Keratinocyte (primary cell): ENCODE measurements around the gene ZFAND6. TPM values are rescaled to one million over a fixed set of nuclear protein-coding genes. Genes with fewer than 3 reads are reported as not detected.

Source experiments
- DNase-seq: peaks from one replicate; pipeline ENCODE4 v3.0.0-alpha.2; 2011; ENCODE audit warnings: low read depth, missing footprints, low spot score
- FAIRE-seq: peaks from 2 replicates; lab custom pipeline; 2011; peaks lifted over from hg19 to GRCh38; lab: Jason Lieb, UNC
- H2AFZ ChIP-seq: 2 replicates; pipeline ENCODE4 v1.6.0; 2012; ENCODE audit warnings: low read length, control low read depth, inconsistent platforms; ENCODE audit not compliant: control insufficient read depth
- H3K27ac ChIP-seq: 2 replicates; pipeline ENCODE4 v1.5.1; 2011; ENCODE audit warnings: low read length; ENCODE audit not compliant: control insufficient read depth, insufficient read depth
- H3K27me3 ChIP-seq: 3 replicates; pipeline ENCODE4 v1.6.0; 2011; ENCODE audit warnings: low read length; ENCODE audit not compliant: control insufficient read depth, insufficient read depth; ENCODE audit errors: extremely low read depth
- H3K36me3 ChIP-seq, 2 experiments: 2 replicates in 1 of 2; 3 replicates in 1 of 2; pipeline ENCODE4 v1.5.1; 2011; ENCODE audit warnings: low read length in 2 of 2, mild to moderate bottlenecking in 1 of 2; ENCODE audit not compliant: control insufficient read depth in 2 of 2, insufficient read depth in 2 of 2; ENCODE audit errors: extremely low read depth in 1 of 2
- H3K4me1 ChIP-seq: 3 replicates; pipeline ENCODE4 v1.5.1; 2011; ENCODE audit warnings: low read length; ENCODE audit not compliant: control insufficient read depth, insufficient read depth; ENCODE audit errors: extremely low read depth
- H3K4me2 ChIP-seq: 3 replicates; pipeline ENCODE4 v1.6.0; 2011; ENCODE audit warnings: low read depth, low read length; ENCODE audit not compliant: control insufficient read depth, insufficient read depth; ENCODE audit errors: extremely low read depth
- H3K4me3 ChIP-seq, 3 experiments: fragments of 200-600 bp in 1 of 3; sonication (generic) in 1 of 3; 2 replicates in 2 of 3; 3 replicates in 1 of 3; pipeline ENCODE4 v1.5.1; 2011 to 2016; ENCODE audit warnings: low read length in 3 of 3, mild to moderate bottlenecking in 3 of 3, control low read depth in 2 of 3, inconsistent platforms in 1 of 3, low read depth in 1 of 3, mixed read lengths in 1 of 3, mixed run types in 1 of 3, moderate library complexity in 1 of 3; ENCODE audit not compliant: control insufficient read depth in 2 of 3, insufficient read depth in 2 of 3; ENCODE audit errors: extremely low read depth in 1 of 3
- H3K79me2 ChIP-seq: 2 replicates; pipeline ENCODE4 v1.6.0; 2012; ENCODE audit warnings: low read length; ENCODE audit not compliant: control insufficient read depth, insufficient read depth
- H3K9ac ChIP-seq: 3 replicates; pipeline ENCODE4 v1.6.0; 2011; ENCODE audit warnings: low read length; ENCODE audit not compliant: control insufficient read depth, insufficient read depth; ENCODE audit errors: extremely low read depth
- H3K9me1 ChIP-seq: 3 replicates; pipeline ENCODE4 v1.6.0; 2011; ENCODE audit warnings: low read length; ENCODE audit not compliant: control insufficient read depth, insufficient read depth; ENCODE audit errors: extremely low read depth
- H3K9me3 ChIP-seq: 2 replicates; pipeline ENCODE4 v1.5.1; 2012; ENCODE audit warnings: low read depth, low read length; ENCODE audit not compliant: control insufficient read depth
- H4K20me1 ChIP-seq: 3 replicates; pipeline ENCODE4 v1.6.0; 2011; ENCODE audit warnings: low read length; ENCODE audit not compliant: control insufficient read depth, insufficient read depth; ENCODE audit errors: extremely low read depth
- CTCF ChIP-seq, 3 experiments: IDR thresholded peaks in 1 of 3; conservative IDR thresholded peaks in 1 of 3; optimal IDR thresholded peaks in 1 of 3; 2 replicates in 2 of 3; 3 replicates in 1 of 3; pipeline versions ENCODE3 to v1.5.1; 2011; ENCODE audit warnings: low read length in 3 of 3, mild to moderate bottlenecking in 3 of 3, moderate library complexity in 2 of 3, control low read depth in 1 of 3, inconsistent platforms in 1 of 3; ENCODE audit not compliant: insufficient read depth in 2 of 3; ENCODE audit errors: extremely low read depth in 1 of 3
- EZH2 ChIP-seq: IDR thresholded peaks from one replicate; pipeline ENCODE4 v1.6.1; 2012; ENCODE audit warnings: inconsistent platforms, mild to moderate bottlenecking, low read length, moderate library complexity
- dilution Hi-C: fragments of 300-500 bp; cut with MboI; formaldehyde crosslinking; loops from one replicate; pipeline ENCODE4 v1.7.0; 2020; ENCODE audit warnings: low sequenced_read_pairs; ENCODE audit not compliant: extremely low pct_ligation_motif_present
- polyA plus RNA-seq, 5 experiments: library from polyadenylated mRNA; depleted of rRNA in 3 of 5; stranded (reverse) in 3 of 5; stranded (forward) in 1 of 5; unstranded in 1 of 5; fragments of >200 nt; gene quantifications; 1 replicate in 1 of 5; 2 replicates in 3 of 5; 3 replicates in 1 of 5; pipeline versions ENCODE4 v1.2.1 to v1.2.3, GENCODE V29; 2011 to 2012; ENCODE audit warnings: missing spikeins in 2 of 5, low read depth in 1 of 5, low replicate concordance in 1 of 5

ZFAND6 gene
- polyA plus RNA-seq, 1 donor (not counting 4 experiments of a cell fraction or from before 2014, with no cell fraction given): 142 TPM

DNA sequence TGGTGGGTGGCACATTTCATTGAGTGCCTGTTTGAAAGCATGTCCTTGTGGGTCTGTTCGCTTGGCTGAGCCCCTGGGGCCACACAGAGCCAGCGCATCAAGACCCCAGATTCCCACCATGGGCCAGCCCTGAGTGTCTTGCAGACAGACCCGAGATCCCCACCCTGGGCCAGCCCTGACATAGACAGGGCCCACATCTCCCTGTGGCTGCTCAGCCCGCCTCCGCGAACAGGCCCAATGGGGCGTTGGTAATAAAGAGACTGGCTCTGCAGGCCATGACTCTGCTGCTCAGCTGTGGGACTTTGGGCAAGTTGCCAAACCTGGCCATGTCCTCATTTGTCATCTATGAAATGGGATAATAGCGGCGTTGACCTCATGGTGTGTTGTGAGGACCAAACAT is 116.0 kb downstream of the ZFAND6 start:
- FAIRE-seq: no peak
- TF ChIP-seq EZH2: no peak
- no peak for TF ChIP-seq CTCF (optimal IDR thresholded peaks at IDR 0.05 in 1 of 3, IDR thresholded peaks at IDR 0.05 in 1 of 3, conservative IDR thresholded peaks at IDR 0.05 in 1 of 3; ENCODE audit: extremely low read depth in 1 of 3, insufficient read depth in 2 of 3, low read length in 3 of 3)
- no peaks in the 10 kb centered on the region for H3K79me2 ChIP-seq

GRCh38 chr15:80176443-80176842 is 117.0 kb downstream of the ZFAND6 start:
- TF ChIP-seq CTCF (optimal IDR thresholded peaks at IDR 0.05 in 1 of 3, IDR thresholded peaks at IDR 0.05 in 1 of 3, conservative IDR thresholded peaks at IDR 0.05 in 1 of 3; ENCODE audit: extremely low read depth in 1 of 3, insufficient read depth in 2 of 3, low read length in 3 of 3): no peak
- no peak for TF ChIP-seq EZH2
- peaks cover 10 to 26% of the 10 kb centered on the region in 2 experiments for H3K36me3 ChIP-seq
- H3K27me3 ChIP-seq: no peaks in the 10 kb centered on the region
- no peak overlapping the region for H3K9ac ChIP-seq
- no peak overlapping the region for H2AFZ ChIP-seq
- H3K9me1 ChIP-seq: no peaks in the 10 kb centered on the region
- H3K4me1 ChIP-seq: peaks cover 12% of the 10 kb centered on the region
- no peak overlapping the region for H3K4me3 ChIP-seq
- H3K27ac ChIP-seq: no peak overlapping the region
- no peak for DNase-seq
- dilution Hi-C loops: no loop called here
- H3K4me2 ChIP-seq: no peak overlapping the region
- H4K20me1 ChIP-seq: no peaks in the 10 kb centered on the region
- no peaks in the 10 kb centered on the region for H3K9me3 ChIP-seq
- H3K79me2 ChIP-seq: no peaks in the 10 kb centered on the region
- no peak for FAIRE-seq

More for the DNA sequence above, 116.0 kb downstream of the ZFAND6 start:
- Histone ChIP-seq H3K9me1 (no peaks in the 10 kb centered on the region), H3K4me1 (peaks cover 12% of the 10 kb centered on the region), H2AFZ (no peak overlapping the region), H3K27me3 (no peaks in the 10 kb centered on the region), H3K9me3 (no peaks in the 10 kb centered on the region), H3K36me3 (peaks cover 4 to 18% of the 10 kb centered on the region in 2 experiments), H3K9ac (no peak overlapping the region), H3K4me3 (no peak overlapping the region), H3K27ac (no peak overlapping the region), H4K20me1 (no peaks in the 10 kb centered on the region), H3K4me2 (no peak overlapping the region)
- dilution Hi-C loops: no loop called here
- DNase-seq: no peak
